Measurements from ENCODE around the gene CDKN2AIP. TPM values are rescaled to one million over a fixed set of nuclear protein-coding genes. Genes with fewer than 3 reads are reported as not detected.

CDKN2AIP gene
- total RNA-seq, 1 experiment from 2014 or later: 24.0 TPM

GRCh38 chr4:183441276-183441675, 3.2 kb upstream of the CDKN2AIP start:
- no CpG with 5 or more reads among the region's 1 CpG for WGBS (ENCODE audit: extremely low coverage, insufficient read length, low lambda C conversion rate)
- Histone ChIP-seq H3K14ac (ENCODE audit: insufficient read depth, low read length) (no peak overlapping the region), H3K27ac (ENCODE audit: insufficient read length, low read depth, low read length) (no peak overlapping the region), H2AK5ac (ENCODE audit: insufficient read length, low read length) (no peak overlapping the region), H3T11ph (ENCODE audit: low read length) (no peak overlapping the region), H3K56ac (ENCODE audit: insufficient read length, low read depth, low read length) (no peak overlapping the region), H3K4ac (ENCODE audit: low read depth, low read length) (no peak overlapping the region), H4K5ac (ENCODE audit: insufficient read length, low read depth, low read length) (no peak overlapping the region), H3K23ac (ENCODE audit: insufficient read length, low read depth, low read length) (no peak overlapping the region), H3K9ac (ENCODE audit: extremely low read depth, insufficient read length, low read length) (no peak overlapping the region), H3K79me1 (ENCODE audit: insufficient read depth, low read depth, low read length, poor library complexity, severe bottlenecking) (no peaks in the 10 kb centered on the region), H2BK15ac (ENCODE audit: low read depth, low read length) (no peak overlapping the region), H3K27me3 (ENCODE audit: insufficient read depth, low read length) (no peaks in the 10 kb centered on the region), H3K4me1 (ENCODE audit: insufficient read depth, low read length) (no peaks in the 10 kb centered on the region), H2BK12ac (ENCODE audit: insufficient read length, low read depth, low read length) (no peak overlapping the region), H2BK20ac (ENCODE audit: low read depth, low read length, poor library complexity, severe bottlenecking) (no peak overlapping the region), H3K9me3 (ENCODE audit: control insufficient read depth, low read depth, low read length) (no peaks in the 10 kb centered on the region), H3K23me2 (ENCODE audit: insufficient read length, low read depth, low read length, poor library complexity, severe bottlenecking) (peaks cover 14% of the 10 kb centered on the region), H2AFZ (ENCODE audit: low read length) (no peak overlapping the region), H3K18ac (ENCODE audit: insufficient read length, low read depth, low read length) (no peak overlapping the region), H2BK5ac (ENCODE audit: insufficient read length, low read length) (no peak overlapping the region), H4K20me1 (ENCODE audit: control insufficient read depth, insufficient read depth, insufficient read length) (no peaks in the 10 kb centered on the region), H4K91ac (ENCODE audit: insufficient read length, low read depth, low read length) (no peak overlapping the region), H4K8ac (replicated peaks; ENCODE audit: insufficient read length, low read depth, low read length) (no peak overlapping the region), H3K4me2 (ENCODE audit: insufficient read depth, insufficient read length, low read length) (no peak overlapping the region), H3K79me2 (ENCODE audit: insufficient read depth, low read length) (peaks cover 3% of the 10 kb centered on the region; the same call in 1 of the 2 replicates), H2BK120ac (ENCODE audit: low read depth, low read length, poor library complexity, severe bottlenecking) (no peak overlapping the region)
- DNase-seq: no peak
- H3K27ac Mint-ChIP-seq: 0 out of 7 replicates have a peak overlapping the region, but pooled peaks of 1 of the 3 experiments have one; percentile 72
- TF ChIP-seq, protein P1, sequence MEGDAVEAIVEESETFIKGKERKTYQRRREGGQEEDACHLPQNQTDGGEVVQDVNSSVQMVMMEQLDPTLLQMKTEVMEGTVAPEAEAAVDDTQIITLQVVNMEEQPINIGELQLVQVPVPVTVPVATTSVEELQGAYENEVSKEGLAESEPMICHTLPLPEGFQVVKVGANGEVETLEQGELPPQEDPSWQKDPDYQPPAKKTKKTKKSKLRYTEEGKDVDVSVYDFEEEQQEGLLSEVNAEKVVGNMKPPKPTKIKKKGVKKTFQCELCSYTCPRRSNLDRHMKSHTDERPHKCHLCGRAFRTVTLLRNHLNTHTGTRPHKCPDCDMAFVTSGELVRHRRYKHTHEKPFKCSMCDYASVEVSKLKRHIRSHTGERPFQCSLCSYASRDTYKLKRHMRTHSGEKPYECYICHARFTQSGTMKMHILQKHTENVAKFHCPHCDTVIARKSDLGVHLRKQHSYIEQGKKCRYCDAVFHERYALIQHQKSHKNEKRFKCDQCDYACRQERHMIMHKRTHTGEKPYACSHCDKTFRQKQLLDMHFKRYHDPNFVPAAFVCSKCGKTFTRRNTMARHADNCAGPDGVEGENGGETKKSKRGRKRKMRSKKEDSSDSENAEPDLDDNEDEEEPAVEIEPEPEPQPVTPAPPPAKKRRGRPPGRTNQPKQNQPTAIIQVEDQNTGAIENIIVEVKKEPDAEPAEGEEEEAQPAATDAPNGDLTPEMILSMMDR (conservative IDR thresholded peaks at IDR 0.05): no peak
- H3K27me3 Mint-ChIP-seq (ENCODE audit: low read depth): no peaks in the 10 kb centered on the region
- H3K4me1 Mint-ChIP-seq: peaks cover 28 to 29% of the 10 kb centered on the region in 2 experiments
- H3K36me3 Mint-ChIP-seq (ENCODE audit: insufficient read depth in 1 of 3, low read depth in 3 of 3): peaks cover 10 to 12% (median 10%) of the 10 kb centered on the region in 3 experiments
- no peak overlapping the region for H3K4me3 Mint-ChIP-seq
- peaks cover 0 to 2% of the 10 kb centered on the region in 2 experiments; a peak in 2 of 5 replicates for H3K9me3 Mint-ChIP-seq

Measured in H9 (cell line).